WTC11 (cell line): ENCODE results near the gene ACP4. TPM values are rescaled to one million over a fixed set of nuclear protein-coding genes. Genes with fewer than 3 reads are reported as not detected.

Source experiments
- ATAC-seq: fragments of 200-7000 bp; cut with Tn5 transposase; 2 replicates; pipeline ENCODE4 v1.10.0; 2021; ENCODE audit warnings: mild to moderate bottlenecking, moderate library complexity
- CTCF ChIA-PET: fragments of 300-600 bp; sonication (Branson Sonifier 250); formaldehyde crosslinking; loops from one replicate; lab custom pipeline; 2021; ENCODE audit warnings: antibody characterized with exemption; lab: Charles Lee
- POLR2A ChIA-PET: fragments of 350-600 bp; sonication (Branson Sonifier 250); formaldehyde crosslinking; loops from one replicate; lab custom pipeline; 2021; ENCODE audit warnings: antibody characterized with exemption; lab: Charles Lee
- DNase-seq: peaks from one replicate; pipeline ENCODE4 v3.0.0; 2021; ENCODE audit warnings: low spot score
- H3K27ac Mint-ChIP-seq: 2 replicates; pipeline ENCODE4 v1.8.0; 2021; ENCODE audit warnings: mixed read lengths
- H3K27me3 Mint-ChIP-seq: 2 replicates; pipeline ENCODE4 v1.8.0; 2021; ENCODE audit warnings: low read depth, mild to moderate bottlenecking, moderate library complexity, mixed read lengths
- H3K36me3 Mint-ChIP-seq: 2 replicates; pipeline ENCODE4 v1.8.0; 2021; ENCODE audit warnings: mixed read lengths
- H3K4me1 Mint-ChIP-seq: 2 replicates; pipeline ENCODE4 v1.8.0; 2022; ENCODE audit warnings: mixed read lengths
- H3K4me3 Mint-ChIP-seq: 2 replicates; pipeline ENCODE4 v1.8.0; 2021; ENCODE audit warnings: mild to moderate bottlenecking, moderate library complexity, mixed read lengths
- H3K9me3 Mint-ChIP-seq: 2 replicates; pipeline ENCODE4 v1.8.0; 2021; ENCODE audit warnings: mixed read lengths
- AR ChIP-seq: fragments of 250-450 bp; sonication (Bioruptor Pico); IDR thresholded peaks from 2 replicates; pipeline ENCODE4 v1.9.0; 2021; ENCODE audit warnings: mild to moderate bottlenecking
- ELF4 ChIP-seq: sonication (generic); formaldehyde crosslinking; IDR thresholded peaks from 2 replicates; pipeline ENCODE4 v1.8.1; 2022; ENCODE audit warnings: low read depth, mild to moderate bottlenecking, moderate library complexity, missing genetic modification reagents
- ESRRA ChIP-seq: sonication (generic); formaldehyde crosslinking; IDR thresholded peaks from 2 replicates; pipeline ENCODE4 v1.8.1; 2022; ENCODE audit warnings: mild to moderate bottlenecking, missing genetic modification reagents, borderline replicate concordance
- ETV6 ChIP-seq: sonication (generic); formaldehyde crosslinking; IDR thresholded peaks from 2 replicates; pipeline ENCODE4 v1.8.1; 2022; ENCODE audit warnings: mild to moderate bottlenecking, missing genetic modification reagents
- MLX ChIP-seq: sonication (generic); formaldehyde crosslinking; IDR thresholded peaks from 2 replicates; pipeline ENCODE4 v1.8.1; 2023; ENCODE audit warnings: mild to moderate bottlenecking, missing genetic modification reagents, moderate library complexity
- PRDM15 ChIP-seq: sonication (generic); formaldehyde crosslinking; IDR thresholded peaks from 2 replicates; pipeline ENCODE4 v1.8.0; 2022; ENCODE audit warnings: missing genetic modification reagents
- PRRX2 ChIP-seq: fragments of 250-450 bp; sonication (Bioruptor Pico); IDR thresholded peaks from 2 replicates; pipeline ENCODE4 v1.8.0; 2021; ENCODE audit warnings: mild to moderate bottlenecking
- SMAD3 ChIP-seq: sonication (generic); formaldehyde crosslinking; IDR thresholded peaks from 2 replicates; pipeline ENCODE4 v1.8.0; 2022; ENCODE audit warnings: missing genetic modification reagents, mild to moderate bottlenecking, borderline replicate concordance
- SMAD4 ChIP-seq: sonication (generic); formaldehyde crosslinking; IDR thresholded peaks from 2 replicates; pipeline ENCODE4 v1.8.0; 2022; ENCODE audit warnings: mild to moderate bottlenecking, missing genetic modification reagents
- TCF7 ChIP-seq: sonication (generic); formaldehyde crosslinking; IDR thresholded peaks from 2 replicates; pipeline ENCODE4 v1.8.0; 2022; ENCODE audit warnings: mild to moderate bottlenecking, low read depth, missing genetic modification reagents, moderate library complexity
- USF1 ChIP-seq: sonication (generic); formaldehyde crosslinking; IDR thresholded peaks from 2 replicates; pipeline ENCODE4 v1.8.0; 2022; ENCODE audit warnings: mild to moderate bottlenecking, missing genetic modification reagents
- ZNF281 ChIP-seq: sonication (generic); formaldehyde crosslinking; IDR thresholded peaks from 2 replicates; pipeline ENCODE4 v1.8.0; 2023; ENCODE audit warnings: mild to moderate bottlenecking, missing genetic modification reagents
- ZNF532 ChIP-seq: fragments of 250-450 bp; sonication (Bioruptor Pico); IDR thresholded peaks from 2 replicates; pipeline ENCODE4 v1.9.0; 2021; ENCODE audit warnings: mild to moderate bottlenecking, borderline replicate concordance
- total RNA-seq: library from RNA; stranded (reverse); gene quantifications from 3 replicates; pipeline ENCODE4 v1.2.3, GENCODE V29; 2021

Gene ACP4
- total RNA-seq, 1 experiment from 2014 or later: not detected

GRCh38 chr19:50796128-50796633 is 6.0 kb downstream of the ACP4 start (continued):
- TF ChIP-seq PRDM15 (CRISPR knock-in tag) (no peak), USF1 (CRISPR knock-in tag) (peak; percentile 43; the same call in 1 of the 2 replicates), ELF4 (CRISPR knock-in tag) (no peak), PRRX2 (CRISPR knock-in tag) (no peak; the same call in 1 of the 2 replicates), TCF7 (CRISPR knock-in tag) (no peak)

- ATAC-seq (peak; percentile 0; the same call in 1 of the 2 replicates), DNase-seq (no peak)
- H3K4me3 Mint-ChIP-seq: no peak overlapping the region
- POLR2A ChIA-PET: interaction anchor here (0.6 to 1.4 kb wide), 4 partner anchors 8 to 413 kb away, joined by 3 to 6 read pairs (median 3); no protein-coding TSS in a partner anchor
- peak overlapping the region; percentile 58; the same call in 1 of the 2 replicates for H3K27ac Mint-ChIP-seq
- no peaks in the 10 kb centered on the region for H3K9me3 Mint-ChIP-seq
- CTCF ChIA-PET: interaction anchor here (1.1 to 5.1 kb wide), 9 partner anchors 8 to 268 kb away, joined by 3 to 38 read pairs (median 4); partner anchors contain the start of gene KLK13
- peaks cover 35% of the 10 kb centered on the region for H3K36me3 Mint-ChIP-seq
- peaks cover 12% of the 10 kb centered on the region; the same call in 1 of the 2 replicates for H3K27me3 Mint-ChIP-seq
- TF ChIP-seq ETV6 (CRISPR knock-in tag) (peak; percentile 15; the same call in 1 of the 2 replicates), PRDM15 (CRISPR knock-in tag) (no peak), MLX (CRISPR knock-in tag) (0 out of 2 replicates have a peak, but pooled peaks have one; percentile 26), ZNF281 (0 out of 2 replicates have a peak, but pooled peaks have one; percentile 48), ESRRA (CRISPR knock-in tag) (no peak), ZNF532 (CRISPR knock-in tag) (peak; percentile 80; the same call in 1 of the 2 replicates), SMAD3 (CRISPR knock-in tag) (no peak), AR (peak; percentile 71; the same call in 1 of the 2 replicates), SMAD4 (no peak)
- peaks cover 21% of the 10 kb centered on the region for H3K4me1 Mint-ChIP-seq
These were observed 6.6 kb downstream of the ACP4 start for GRCh38 chr19:50796634-50797428.
